ENCODE data around the gene COA8.

GRCh38 chr14:103552011-103552845 is 10.5 kb upstream of the COA8 start:
- TF ChIP-seq KDM1A (IDR thresholded peaks at IDR 0.05) (no peak), ARHGAP35 (IDR thresholded peaks at IDR 0.05; ENCODE audit: partially characterized antibody) (no peak), NFIC (IDR thresholded peaks at IDR 0.05) (no peak), ZNF561 (CRISPR knock-in tag; conservative IDR thresholded peaks at IDR 0.05) (no peak), KDM5B (IDR thresholded peaks at IDR 0.05; ENCODE audit: insufficient replicate concordance, low read depth, low read length) (no peak), SRF (CRISPR knock-in tag; IDR thresholded peaks at IDR 0.05) (no peak), YY1 (IDR thresholded peaks at IDR 0.05; ENCODE audit: borderline replicate concordance in 1 of 3, control insufficient read depth in 1 of 3, extremely low read depth in 1 of 3, insufficient read depth in 3 of 3, insufficient read length in 1 of 3, insufficient replicate concordance in 2 of 3, low read depth in 1 of 3, low read length in 2 of 3) (no peak), TCF7L2 (IDR thresholded peaks at IDR 0.05; ENCODE audit: low read depth, low read length) (no peak), POLR2A (conservative IDR thresholded peaks at IDR 0.05) (no peak), RBBP5 (IDR thresholded peaks at IDR 0.05; ENCODE audit: borderline replicate concordance, insufficient read depth, low read length, poor library complexity, severe bottlenecking) (no peak), CHD2 (IDR thresholded peaks at IDR 0.05; ENCODE audit: low read depth, low read length) (no peak), ZBTB49 (CRISPR knock-in tag; IDR thresholded peaks at IDR 0.05; ENCODE audit: borderline replicate concordance) (no peak), RAD21 (CRISPR knock-in tag; conservative IDR thresholded peaks at IDR 0.05 in 1 of 2, IDR thresholded peaks at IDR 0.05 in 1 of 2) (no peak)
